NCI-H146 treated with DMSO at 0.1 percent for 48 hours (cell line): Measurements from ENCODE around the gene NVL.
"Not testable (repeated sequence)": the region's sequence is repeated elsewhere in the genome, so short reads cannot be mapped to it uniquely, and the experiment has no call there.

Source experiments
- DNase-seq: peaks from one replicate; lab custom pipeline; 2025; ENCODE audit not compliant: unreplicated experiment; lab: John Stamatoyannopoulos, UW

Gene NVL

GRCh38 chr1:224329842-224330753, at the start of gene NVL:
Gene NVL (minus strand): TSS chr1:224330172. CDS start chr1:224330127, 45 bp downstream.
- DNase-seq, result peak; percentile 89

GRCh38 chr1:224378855-224379631, 49.1 kb upstream of the NVL start:
- DNase-seq, result no peak

DNA sequence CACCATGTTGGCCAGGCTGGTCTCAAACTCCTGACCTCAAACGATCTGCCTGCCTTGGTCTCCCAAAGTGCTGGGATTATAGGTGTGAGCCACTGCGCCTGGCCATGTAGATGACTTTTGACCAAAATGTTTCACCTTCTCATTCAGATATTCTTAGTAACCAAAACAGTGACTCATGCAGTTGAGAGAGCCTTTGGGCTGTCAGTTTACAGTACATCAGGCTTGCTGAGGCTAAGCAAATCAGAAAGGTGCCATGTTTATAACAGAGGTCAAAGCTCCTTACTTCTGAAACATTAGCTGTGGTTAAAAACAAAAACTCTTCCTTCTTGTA, 47.7 kb upstream of the NVL start:
- no peak for DNase-seq

GRCh38 chr1:224375059-224375458, 45.1 kb upstream of the NVL start:
- DNase-seq, result no peak

DNA sequence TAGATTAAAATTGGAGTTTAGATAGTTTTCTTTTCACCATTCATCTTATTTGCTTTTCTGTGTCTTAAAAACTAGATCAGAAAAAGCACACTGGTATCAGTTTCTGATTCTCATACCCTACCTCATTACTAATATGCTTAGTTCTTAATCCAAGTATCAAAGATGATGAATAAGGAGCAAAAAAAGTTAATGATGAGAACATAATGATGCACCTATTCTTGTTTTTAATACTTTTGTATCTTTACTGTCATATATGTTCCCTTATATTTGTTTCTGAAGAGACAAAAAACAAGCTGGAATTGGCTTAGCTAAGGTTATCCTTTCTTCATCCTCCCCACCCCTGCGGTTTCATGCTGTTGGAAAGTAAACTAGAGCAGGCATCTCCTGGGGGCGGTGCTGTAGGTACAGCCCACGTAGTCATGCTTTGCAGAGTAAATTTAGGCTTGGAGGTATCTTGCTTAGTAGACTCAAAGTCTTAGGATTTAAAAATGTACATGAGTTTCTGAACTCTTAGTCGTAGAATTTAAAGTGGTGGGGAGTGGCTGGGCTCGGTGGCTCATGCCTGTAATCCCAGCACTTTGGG, 43.1 kb upstream of the NVL start:
- no peak for DNase-seq

DNA sequence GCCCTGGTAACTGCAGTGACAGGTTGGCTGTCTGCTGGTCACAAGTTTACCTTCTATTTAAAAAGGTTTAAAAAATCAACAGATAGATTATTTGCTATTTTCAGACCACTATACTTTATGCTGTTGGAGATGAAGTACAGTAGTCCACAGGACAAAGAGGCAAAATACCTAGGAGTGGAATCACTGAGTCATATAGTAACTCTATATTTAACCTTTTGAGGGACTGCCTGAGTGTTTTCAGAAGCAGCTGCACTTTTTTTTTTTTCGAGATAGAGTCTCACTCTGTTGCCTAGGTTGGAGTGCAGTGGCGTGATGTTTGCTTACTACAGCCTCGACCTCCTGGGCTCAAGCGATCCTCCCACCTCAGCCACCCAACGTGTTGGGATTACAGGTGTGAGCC, 38.4 kb upstream of the NVL start:
- no peak for DNase-seq

- no peak for DNase-seq
These were observed 29.2 kb upstream of the NVL start for GRCh38 chr1:224359207-224359606.

GRCh38 chr1:224358237-224358636, 28.3 kb upstream of the NVL start:
- no peak for DNase-seq

GRCh38 chr1:224357626-224358124, 27.7 kb upstream of the NVL start:
- DNase-seq, result no peak

DNA sequence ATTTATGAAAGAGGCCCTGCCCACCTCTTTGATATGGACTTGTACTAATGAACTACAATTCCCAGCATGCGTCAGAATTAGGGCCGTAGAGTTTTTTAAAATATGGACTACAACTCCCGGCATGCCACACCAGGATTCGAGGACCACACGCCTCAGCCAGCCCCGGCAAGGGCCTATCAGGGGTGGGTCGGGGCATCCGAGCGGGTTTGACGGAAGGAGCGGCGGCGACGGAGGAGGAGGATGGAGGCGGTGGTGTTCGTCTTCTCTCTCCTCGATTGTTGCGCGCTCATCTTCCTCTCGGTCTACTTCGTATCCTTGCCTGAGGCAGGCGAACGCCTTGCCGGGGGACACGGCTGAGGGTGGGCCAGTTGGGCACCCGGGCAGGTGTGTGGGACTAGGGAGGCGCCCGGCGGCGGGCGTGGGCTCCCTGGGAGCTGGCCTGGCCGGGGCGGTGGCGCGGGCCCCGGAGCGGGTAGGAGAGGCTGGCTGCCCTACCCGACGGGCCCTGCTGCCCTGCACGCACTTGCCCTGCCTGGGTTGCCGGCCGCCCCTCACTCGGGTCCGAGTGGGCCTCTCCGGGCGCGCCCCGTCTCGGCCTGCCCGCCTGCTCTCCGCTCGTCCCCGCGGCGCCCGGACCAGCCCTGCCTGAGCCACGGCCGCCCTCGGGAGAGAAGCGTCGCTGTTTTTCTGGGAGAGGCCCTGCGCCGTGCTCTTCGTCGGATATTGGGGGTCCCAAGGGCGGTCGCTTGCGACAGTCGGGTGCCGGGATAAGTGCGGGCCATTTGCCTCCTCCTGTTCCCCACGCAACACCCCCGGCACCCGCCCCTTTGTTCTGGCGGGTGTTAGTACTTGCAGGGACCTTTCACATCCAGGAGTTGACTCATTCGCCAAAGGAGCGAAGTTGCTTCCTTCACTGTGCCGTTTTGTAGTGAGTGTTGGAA, 27.0 kb upstream of the NVL start, which contains the start of gene CNIH4:
TSS of gene CNIH4 (plus strand) at position 195 of the 941 bp plus-strand sequence. CDS start at position 241, 46 bp downstream.
- DNase-seq, result peak; percentile 85

DNA sequence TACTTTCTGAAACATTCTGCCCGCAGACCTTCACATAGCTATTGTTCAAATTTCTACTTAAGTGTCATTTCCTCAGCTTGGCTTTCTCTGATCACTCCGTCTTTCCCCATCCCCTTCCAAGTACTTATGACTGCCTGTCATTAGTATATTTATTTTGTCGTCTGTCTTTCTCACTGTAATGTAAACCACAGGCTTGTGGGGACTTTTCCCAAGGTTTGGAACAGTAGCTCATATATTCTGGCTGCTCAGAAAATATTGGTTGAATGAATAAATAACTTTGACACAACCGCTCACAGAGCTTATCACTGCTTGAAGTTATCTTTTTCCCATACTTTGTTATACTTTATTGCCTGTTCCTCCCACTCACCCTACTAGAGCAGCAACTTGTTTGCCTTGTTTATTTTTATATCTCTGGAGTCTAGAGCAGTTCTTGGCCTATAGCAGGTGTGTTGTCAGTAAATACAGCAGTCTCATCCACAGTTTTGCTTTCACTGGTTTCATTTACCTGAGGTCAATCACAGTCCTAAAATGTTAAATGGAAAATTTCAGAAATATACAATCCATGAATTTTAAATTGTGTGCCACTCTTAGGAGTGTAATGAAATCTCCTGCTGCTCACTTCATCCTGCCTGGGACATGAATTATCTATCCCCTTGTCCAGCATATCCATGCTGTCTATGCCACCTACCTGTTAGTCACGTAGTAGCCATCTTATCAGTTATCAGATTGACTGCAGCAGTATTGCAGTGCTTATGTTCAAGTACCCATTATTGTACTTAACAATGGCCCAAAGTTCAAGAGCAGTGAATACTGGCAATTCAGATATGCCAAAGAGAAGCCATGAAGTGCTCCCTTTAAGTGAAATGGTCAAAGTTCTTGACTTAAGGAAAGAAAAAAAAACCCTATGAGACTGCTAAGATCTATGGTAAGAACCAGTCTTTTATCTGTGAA, 24.3 kb upstream of the NVL start:
- DNase-seq, result no peak

- not testable (repeated sequence) for DNase-seq
These were observed 22.6 kb upstream of the NVL start for GRCh38 chr1:224352436-224353085.

DNA sequence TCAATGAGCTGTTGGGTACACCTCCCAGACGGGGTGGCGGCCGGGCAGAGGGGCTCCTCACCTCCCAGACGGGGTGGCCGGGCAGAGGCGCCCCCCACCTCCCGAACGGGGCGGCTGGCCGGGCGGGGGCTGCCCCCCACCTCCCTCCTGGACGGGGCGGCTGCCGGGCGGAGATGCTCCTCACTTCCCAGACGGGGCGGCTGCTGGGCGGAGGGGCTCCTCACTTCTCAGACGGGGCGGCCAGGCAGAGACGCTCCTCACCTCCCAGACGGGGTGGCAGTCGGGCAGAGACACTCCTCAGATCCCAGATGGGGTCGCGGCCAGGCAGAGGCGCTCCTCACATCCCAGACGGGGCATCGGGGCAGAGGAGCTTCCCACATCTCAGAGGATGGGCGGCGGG, 19.7 kb upstream of the NVL start:
- not testable (repeated sequence) for DNase-seq

DNA sequence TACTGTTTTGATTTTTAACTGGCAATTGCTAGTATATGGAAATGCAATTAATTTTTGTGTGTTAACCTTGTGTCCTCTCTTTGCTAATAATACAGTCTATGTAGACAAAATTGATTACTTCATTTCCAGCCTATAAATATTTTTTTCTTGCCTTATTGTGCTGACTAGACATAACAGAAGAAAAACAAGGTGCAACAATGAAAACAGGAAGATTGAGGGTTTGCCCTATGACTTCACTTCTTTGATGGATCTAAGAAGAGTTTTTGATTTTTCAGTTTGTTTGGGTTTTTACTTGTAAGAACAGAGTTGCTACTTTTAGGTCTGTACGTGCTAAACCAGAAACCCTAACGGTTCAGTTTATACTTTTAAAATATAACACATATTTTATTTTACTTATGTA, 18.2 kb upstream of the NVL start:
- DNase-seq, result no peak

- DNase-seq, result no peak
These were observed 13.7 kb upstream of the NVL start for GRCh38 chr1:224343679-224344078.

DNA sequence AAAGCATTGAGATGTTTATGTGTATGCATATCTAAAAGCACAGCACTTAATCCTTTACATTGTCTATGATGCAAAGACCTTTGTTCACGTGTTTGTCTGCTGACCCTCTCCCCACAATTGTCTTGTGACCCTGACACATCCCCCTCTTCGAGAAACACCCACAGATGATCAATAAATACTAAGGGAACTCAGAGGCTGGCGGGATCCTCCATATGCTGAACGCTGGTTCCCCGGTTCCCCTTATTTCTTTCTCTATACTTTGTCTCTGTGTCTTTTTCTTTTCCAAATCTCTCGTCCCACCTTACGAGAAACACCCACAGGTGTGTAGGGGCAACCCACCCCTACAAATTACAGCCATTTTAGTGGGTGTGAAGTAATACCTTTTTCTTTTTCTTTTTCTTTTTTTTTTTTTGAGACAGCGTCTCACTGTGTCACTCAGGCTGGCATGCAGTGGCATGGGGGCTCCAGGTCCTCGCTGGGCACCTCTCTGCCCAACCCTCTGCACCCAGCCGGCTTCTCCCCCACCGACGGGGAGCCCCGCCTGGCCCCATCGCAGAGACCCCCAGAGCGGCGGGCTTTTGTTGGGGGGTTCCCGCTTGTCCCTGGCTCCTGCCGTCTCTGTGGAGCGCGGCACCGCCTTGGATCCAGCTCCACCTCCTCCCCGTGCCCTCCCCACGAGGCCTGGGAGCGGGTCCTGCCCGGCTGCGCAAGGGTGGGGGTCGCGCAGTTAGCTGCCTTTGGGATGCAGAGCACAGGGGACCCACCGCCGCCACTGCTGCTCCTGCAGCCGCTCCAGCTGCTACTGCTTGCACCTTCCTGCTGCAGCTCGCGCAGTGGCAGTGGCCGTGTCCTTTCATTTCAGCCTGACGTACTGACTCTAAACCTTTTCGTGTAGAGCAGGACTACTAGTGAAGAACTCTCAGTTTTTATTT, 10.7 kb upstream of the NVL start:
- DNase-seq, result peak; percentile 8

DNA sequence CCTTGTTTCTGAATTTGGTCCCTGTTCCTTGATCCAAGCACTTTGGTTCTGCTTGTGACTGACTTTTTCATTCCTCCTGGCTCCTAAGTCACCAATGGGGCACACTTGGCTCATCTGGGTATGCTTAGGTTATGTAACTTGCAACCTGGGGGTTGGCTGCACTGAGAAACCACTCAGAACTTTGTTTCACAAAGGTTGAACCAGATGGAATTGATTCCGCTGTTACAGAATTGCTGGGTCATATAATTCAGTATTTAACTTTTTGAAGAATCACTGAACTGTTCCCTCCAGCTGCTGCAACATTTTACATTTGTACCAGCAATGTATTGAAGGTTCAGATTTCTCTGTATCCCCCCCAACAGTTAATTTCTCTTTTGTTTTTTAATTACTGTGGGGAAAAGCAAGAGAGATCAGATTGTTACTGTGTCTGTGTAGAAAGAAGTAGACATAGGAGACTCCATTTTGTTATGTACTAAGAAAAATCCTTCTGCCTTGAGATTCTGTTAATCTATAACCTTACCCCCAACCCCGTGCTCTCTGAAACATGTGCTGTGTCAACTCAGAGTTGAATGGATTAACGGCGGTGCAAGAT, 9.6 kb upstream of the NVL start:
- no peak for DNase-seq
